GM23338 (cell line): ENCODE data around the gene KCNN2. TPM values are rescaled to one million over a fixed set of nuclear protein-coding genes. Genes with fewer than 3 reads are reported as not detected.

ENCODE experiments used
- ATAC-seq: fragments of 200-7000 bp; cut with Tn5 transposase; 3 replicates; pipeline ENCODE4 v1.9.1; 2020
- DNase-seq: peaks from one replicate; pipeline ENCODE4 v3.0.0-alpha.2; 2015; ENCODE audit warnings: low spot score
- H2AFZ ChIP-seq: fragments of 200-600 bp; sonication (generic); 2 replicates; pipeline ENCODE4 v1.8.0; 2016; ENCODE audit warnings: antibody characterized with exemption, mild to moderate bottlenecking, moderate library complexity
- H3F3A ChIP-seq: fragments of 200-600 bp; sonication (generic); replicated peaks from 2 replicates; pipeline ENCODE4 v1.8.0; 2017; ENCODE audit warnings: antibody characterized with exemption, mixed run types, low read depth
- H3K27ac ChIP-seq: fragments of 200-600 bp; sonication (generic); 2 replicates; pipeline ENCODE4 v1.6.1; 2016; ENCODE audit warnings: low read depth
- H3K27me3 ChIP-seq: fragments of 200-600 bp; sonication (generic); 2 replicates; pipeline ENCODE4 v1.8.0; 2016; ENCODE audit warnings: mild to moderate bottlenecking, mixed run types, moderate library complexity; ENCODE audit not compliant: insufficient read depth
- H3K36me3 ChIP-seq: fragments of 200-600 bp; sonication (generic); 2 replicates; pipeline ENCODE4 v1.8.0; 2016; ENCODE audit warnings: mild to moderate bottlenecking; ENCODE audit not compliant: insufficient read depth
- H3K4me1 ChIP-seq: fragments of 200-600 bp; sonication (generic); 2 replicates; pipeline ENCODE4 v1.8.0; 2016; ENCODE audit warnings: mild to moderate bottlenecking, moderate library complexity; ENCODE audit not compliant: insufficient read depth
- H3K4me2 ChIP-seq: fragments of 200-600 bp; sonication (generic); 2 replicates; pipeline ENCODE4 v1.7.1; 2017; ENCODE audit warnings: mixed run types
- H3K4me3 ChIP-seq: fragments of 200-600 bp; sonication (generic); 2 replicates; pipeline ENCODE4 v1.6.1; 2016; ENCODE audit warnings: mixed run types
- H3K79me2 ChIP-seq: fragments of 200-600 bp; sonication (generic); replicated peaks from 2 replicates; pipeline ENCODE4 v1.8.0; 2017; ENCODE audit warnings: mild to moderate bottlenecking; ENCODE audit not compliant: insufficient read depth
- H3K9me2 ChIP-seq: fragments of 200-600 bp; sonication (generic); 2 replicates; pipeline ENCODE4 v1.8.0; 2017; ENCODE audit not compliant: insufficient read depth
- H4K20me1 ChIP-seq: fragments of 200-600 bp; sonication (generic); replicated peaks from 2 replicates; pipeline ENCODE4 v1.8.0; 2017; ENCODE audit warnings: mild to moderate bottlenecking; ENCODE audit not compliant: insufficient read depth
- H3K27ac Mint-ChIP-seq: 2 replicates; pipeline ENCODE4 v1.8.0; 2020; ENCODE audit warnings: inconsistent platforms, mild to moderate bottlenecking, moderate library complexity, mixed read lengths
- H3K27me3 Mint-ChIP-seq: 3 replicates; pipeline ENCODE4 v1.8.0; 2022; ENCODE audit warnings: low read depth, mild to moderate bottlenecking, moderate library complexity, mixed read lengths, inconsistent platforms; ENCODE audit not compliant: insufficient read depth, poor library complexity
- H3K36me3 Mint-ChIP-seq: 3 replicates; pipeline ENCODE4 v1.8.0; 2021; ENCODE audit warnings: low read depth, mild to moderate bottlenecking, inconsistent platforms, moderate library complexity, mixed read lengths
- H3K4me1 Mint-ChIP-seq: 3 replicates; pipeline ENCODE4 v1.8.0; 2020; ENCODE audit warnings: mild to moderate bottlenecking, inconsistent platforms, mixed read lengths
- H3K4me3 Mint-ChIP-seq: 3 replicates; pipeline ENCODE4 v1.8.0; 2021; ENCODE audit warnings: moderate library complexity, mild to moderate bottlenecking, inconsistent platforms, mixed read lengths
- H3K9me3 Mint-ChIP-seq: 3 replicates; pipeline ENCODE4 v1.8.0; 2020; ENCODE audit warnings: moderate library complexity, mild to moderate bottlenecking, inconsistent platforms, mixed read lengths
- EZH2 ChIP-seq: fragments of 200-600 bp; sonication (generic); IDR thresholded peaks from one replicate; pipeline ENCODE4 v1.8.0; 2017; ENCODE audit warnings: antibody characterized with exemption, mild to moderate bottlenecking, low read depth; ENCODE audit not compliant: unreplicated experiment
- EZH2phosphoT487 ChIP-seq: fragments of 200-600 bp; sonication (generic); IDR thresholded peaks from one replicate; pipeline ENCODE4 v1.8.1; 2018; ENCODE audit warnings: antibody characterized with exemption; ENCODE audit not compliant: unreplicated experiment
- NANOG ChIP-seq: IDR thresholded peaks from 2 replicates; pipeline ENCODE4 v1.6.1; 2016; ENCODE audit warnings: antibody characterized with exemption, borderline replicate concordance
- STAT1 ChIP-seq: IDR thresholded peaks from one replicate; pipeline ENCODE4 v1.6.1; 2016; ENCODE audit warnings: antibody characterized with exemption; ENCODE audit not compliant: unreplicated experiment
- ZNF114 ChIP-seq: fragments of 250-450 bp; sonication (Bioruptor Pico); IDR thresholded peaks from 2 replicates; pipeline ENCODE4 v1.5.0; 2020; ENCODE audit warnings: mild to moderate bottlenecking, moderate library complexity
- polyA plus RNA-seq: library from polyadenylated mRNA; unstranded; fragments of >200 nt; fragmentation: Nextera tagmentation; extraction: Ambion mirVana; gene quantifications from 2 replicates; pipeline ENCODE4 v1.2.1, GENCODE V29; 2016
- total RNA-seq: library from RNA; depleted of rRNA; stranded (reverse); fragments of >200 nt; shearing (Covaris generic); gene quantifications from 2 replicates; pipeline ENCODE4 v1.2.3, GENCODE V29; 2014
- TF ChIP-seq, protein P1 (sequence below): IDR thresholded peaks from one replicate; pipeline ENCODE4 v1.6.1; 2018; ENCODE audit warnings: antibody characterized with exemption; ENCODE audit not compliant: unreplicated experiment
- TF ChIP-seq, protein P2 (sequence below): IDR thresholded peaks from 2 replicates; pipeline ENCODE4 v1.6.1; 2016; ENCODE audit warnings: antibody characterized with exemption
- TF ChIP-seq, protein P3 (sequence below), 2 experiments: fragments of 200-600 bp in 1 of 2; sonication (generic) in 1 of 2; conservative IDR thresholded peaks; 2 replicates each; pipeline versions ENCODE4 v1.5.1 to v1.6.1; 2016 to 2017; ENCODE audit warnings: antibody characterized with exemption in 2 of 2, low read depth in 2 of 2, mild to moderate bottlenecking in 2 of 2, moderate library complexity in 1 of 2

Gene KCNN2
- total and polyA plus RNA-seq, 2 experiments from 2014 or later = 14.7 to 15.9 TPM

DNA sequence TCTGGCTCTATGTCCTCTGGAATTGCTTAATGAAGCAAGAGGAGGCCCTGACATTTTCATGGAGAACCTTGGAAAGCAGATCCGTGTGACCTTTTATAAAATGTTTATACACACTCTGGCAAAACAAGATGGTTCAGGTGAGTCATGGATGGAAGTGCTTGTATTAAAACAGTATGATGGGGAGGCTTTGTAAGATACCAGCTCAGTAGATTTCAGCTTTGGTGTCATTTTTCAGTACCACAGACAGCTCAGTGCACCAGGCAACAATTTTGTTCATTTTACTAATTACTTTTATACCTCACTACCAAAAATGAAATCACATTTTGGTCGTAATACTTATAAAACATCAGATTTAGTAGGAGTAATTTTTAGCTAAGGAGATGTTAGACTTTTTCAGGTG lies 5.2 kb downstream of the KCNN2 start:
- Histone ChIP-seq H3K27me3 (peaks cover 14% of the 10 kb centered on the region), H4K20me1 (peaks cover 6% of the 10 kb centered on the region), H3F3A (no peaks in the 10 kb centered on the region), H3K4me2 (no peak overlapping the region), H3K9me2 (no peaks in the 10 kb centered on the region), H3K36me3 (no peaks in the 10 kb centered on the region), H3K27ac (no peak overlapping the region), H3K79me2 (peaks cover 90% of the 10 kb centered on the region), H3K4me1 (peaks cover 13% of the 10 kb centered on the region), H2AFZ (no peak overlapping the region), H3K4me3 (no peak overlapping the region)
- H3K36me3 Mint-ChIP-seq = peaks cover 11% of the 10 kb centered on the region; the same call in 2 of the 3 replicates
- H3K4me3 Mint-ChIP-seq = no peak overlapping the region
- no peaks in the 10 kb centered on the region; the same call in 2 of the 3 replicates for H3K9me3 Mint-ChIP-seq
- H3K27ac Mint-ChIP-seq = no peak overlapping the region
- no peak for ATAC-seq
- no peak for DNase-seq
- peaks cover 19% of the 10 kb centered on the region for H3K4me1 Mint-ChIP-seq
- peaks cover 8% of the 10 kb centered on the region for H3K27me3 Mint-ChIP-seq
- TF ChIP-seq, protein P1, sequence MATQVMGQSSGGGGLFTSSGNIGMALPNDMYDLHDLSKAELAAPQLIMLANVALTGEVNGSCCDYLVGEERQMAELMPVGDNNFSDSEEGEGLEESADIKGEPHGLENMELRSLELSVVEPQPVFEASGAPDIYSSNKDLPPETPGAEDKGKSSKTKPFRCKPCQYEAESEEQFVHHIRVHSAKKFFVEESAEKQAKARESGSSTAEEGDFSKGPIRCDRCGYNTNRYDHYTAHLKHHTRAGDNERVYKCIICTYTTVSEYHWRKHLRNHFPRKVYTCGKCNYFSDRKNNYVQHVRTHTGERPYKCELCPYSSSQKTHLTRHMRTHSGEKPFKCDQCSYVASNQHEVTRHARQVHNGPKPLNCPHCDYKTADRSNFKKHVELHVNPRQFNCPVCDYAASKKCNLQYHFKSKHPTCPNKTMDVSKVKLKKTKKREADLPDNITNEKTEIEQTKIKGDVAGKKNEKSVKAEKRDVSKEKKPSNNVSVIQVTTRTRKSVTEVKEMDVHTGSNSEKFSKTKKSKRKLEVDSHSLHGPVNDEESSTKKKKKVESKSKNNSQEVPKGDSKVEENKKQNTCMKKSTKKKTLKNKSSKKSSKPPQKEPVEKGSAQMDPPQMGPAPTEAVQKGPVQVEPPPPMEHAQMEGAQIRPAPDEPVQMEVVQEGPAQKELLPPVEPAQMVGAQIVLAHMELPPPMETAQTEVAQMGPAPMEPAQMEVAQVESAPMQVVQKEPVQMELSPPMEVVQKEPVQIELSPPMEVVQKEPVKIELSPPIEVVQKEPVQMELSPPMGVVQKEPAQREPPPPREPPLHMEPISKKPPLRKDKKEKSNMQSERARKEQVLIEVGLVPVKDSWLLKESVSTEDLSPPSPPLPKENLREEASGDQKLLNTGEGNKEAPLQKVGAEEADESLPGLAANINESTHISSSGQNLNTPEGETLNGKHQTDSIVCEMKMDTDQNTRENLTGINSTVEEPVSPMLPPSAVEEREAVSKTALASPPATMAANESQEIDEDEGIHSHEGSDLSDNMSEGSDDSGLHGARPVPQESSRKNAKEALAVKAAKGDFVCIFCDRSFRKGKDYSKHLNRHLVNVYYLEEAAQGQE = peak; percentile 55
- TF ChIP-seq STAT1 = no peak

DNA sequence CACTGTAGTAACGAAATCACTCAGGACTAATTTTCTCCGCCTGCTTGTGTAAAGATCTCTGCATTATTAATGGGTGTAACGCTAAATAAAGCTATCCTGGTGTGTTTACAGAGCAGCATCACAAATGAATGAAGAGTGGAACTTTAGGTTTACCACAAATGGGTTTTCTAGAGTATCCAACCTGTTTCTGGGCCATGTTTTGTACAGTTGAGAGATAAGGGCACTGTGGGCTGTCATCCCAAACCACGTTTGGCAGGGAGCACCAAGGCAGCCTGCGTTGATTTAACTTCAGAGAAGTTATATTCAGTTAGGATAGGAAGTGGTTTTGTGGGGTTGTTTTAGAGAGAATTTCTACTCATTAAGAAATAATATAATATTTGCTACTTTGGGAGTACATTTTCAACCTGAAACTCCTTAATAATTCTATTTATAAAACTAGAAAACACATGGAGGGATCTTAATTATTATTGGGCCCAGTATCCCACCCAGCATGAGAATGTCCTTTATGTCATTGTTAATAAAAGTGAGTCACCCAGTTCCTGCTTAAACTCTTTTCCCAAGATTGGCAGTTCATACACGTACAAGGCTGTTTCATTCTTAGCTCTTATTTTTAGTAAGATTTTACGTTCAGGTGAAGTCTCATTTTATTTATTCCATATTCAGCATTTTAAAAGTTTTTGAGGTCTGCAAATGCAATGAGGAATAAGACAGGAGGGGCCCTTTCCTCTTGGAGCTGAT lies 8.0 kb downstream of the KCNN2 start:
- H3K27me3 Mint-ChIP-seq = no peaks in the 10 kb centered on the region
- Histone ChIP-seq H3K27me3 (no peaks in the 10 kb centered on the region), H4K20me1 (peaks cover 12% of the 10 kb centered on the region), H3K9me2 (no peaks in the 10 kb centered on the region), H3K4me2 (no peak overlapping the region), H3K4me1 (peaks cover 19% of the 10 kb centered on the region), H3K36me3 (no peaks in the 10 kb centered on the region), H3K27ac (no peak overlapping the region), H3F3A (no peaks in the 10 kb centered on the region), H3K4me3 (no peak overlapping the region), H3K79me2 (peaks cover 98% of the 10 kb centered on the region), H2AFZ (no peak overlapping the region)
- no peak for ATAC-seq
- H3K4me1 Mint-ChIP-seq = peaks cover 28% of the 10 kb centered on the region
- DNase-seq = no peak
- H3K36me3 Mint-ChIP-seq = peaks cover 11% of the 10 kb centered on the region; the same call in 2 of the 3 replicates
- H3K27ac Mint-ChIP-seq = no peak overlapping the region
- H3K4me3 Mint-ChIP-seq = no peak overlapping the region
- no peaks in the 10 kb centered on the region for H3K9me3 Mint-ChIP-seq
- no peak for TF ChIP-seq EZH2phosphoT487
- TF ChIP-seq EZH2 = no peak
- TF ChIP-seq, protein P2, sequence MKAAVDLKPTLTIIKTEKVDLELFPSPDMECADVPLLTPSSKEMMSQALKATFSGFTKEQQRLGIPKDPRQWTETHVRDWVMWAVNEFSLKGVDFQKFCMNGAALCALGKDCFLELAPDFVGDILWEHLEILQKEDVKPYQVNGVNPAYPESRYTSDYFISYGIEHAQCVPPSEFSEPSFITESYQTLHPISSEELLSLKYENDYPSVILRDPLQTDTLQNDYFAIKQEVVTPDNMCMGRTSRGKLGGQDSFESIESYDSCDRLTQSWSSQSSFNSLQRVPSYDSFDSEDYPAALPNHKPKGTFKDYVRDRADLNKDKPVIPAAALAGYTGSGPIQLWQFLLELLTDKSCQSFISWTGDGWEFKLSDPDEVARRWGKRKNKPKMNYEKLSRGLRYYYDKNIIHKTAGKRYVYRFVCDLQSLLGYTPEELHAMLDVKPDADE = no peak
- no peak for TF ChIP-seq STAT1
- no peak for TF ChIP-seq NANOG
- no peak for TF ChIP-seq ZNF114
- TF ChIP-seq, protein P1 = no peak
- TF ChIP-seq, protein P3, sequence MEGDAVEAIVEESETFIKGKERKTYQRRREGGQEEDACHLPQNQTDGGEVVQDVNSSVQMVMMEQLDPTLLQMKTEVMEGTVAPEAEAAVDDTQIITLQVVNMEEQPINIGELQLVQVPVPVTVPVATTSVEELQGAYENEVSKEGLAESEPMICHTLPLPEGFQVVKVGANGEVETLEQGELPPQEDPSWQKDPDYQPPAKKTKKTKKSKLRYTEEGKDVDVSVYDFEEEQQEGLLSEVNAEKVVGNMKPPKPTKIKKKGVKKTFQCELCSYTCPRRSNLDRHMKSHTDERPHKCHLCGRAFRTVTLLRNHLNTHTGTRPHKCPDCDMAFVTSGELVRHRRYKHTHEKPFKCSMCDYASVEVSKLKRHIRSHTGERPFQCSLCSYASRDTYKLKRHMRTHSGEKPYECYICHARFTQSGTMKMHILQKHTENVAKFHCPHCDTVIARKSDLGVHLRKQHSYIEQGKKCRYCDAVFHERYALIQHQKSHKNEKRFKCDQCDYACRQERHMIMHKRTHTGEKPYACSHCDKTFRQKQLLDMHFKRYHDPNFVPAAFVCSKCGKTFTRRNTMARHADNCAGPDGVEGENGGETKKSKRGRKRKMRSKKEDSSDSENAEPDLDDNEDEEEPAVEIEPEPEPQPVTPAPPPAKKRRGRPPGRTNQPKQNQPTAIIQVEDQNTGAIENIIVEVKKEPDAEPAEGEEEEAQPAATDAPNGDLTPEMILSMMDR (conservative IDR thresholded peaks at IDR 0.05; ENCODE audit: low read depth in 2 of 2) = no peak
